Measurements from ENCODE around the gene NXN.
"Not testable (repeated sequence)": the region's sequence is repeated elsewhere in the genome, so short reads cannot be mapped to it uniquely, and the experiment has no call there.

Gene NXN

DNA sequence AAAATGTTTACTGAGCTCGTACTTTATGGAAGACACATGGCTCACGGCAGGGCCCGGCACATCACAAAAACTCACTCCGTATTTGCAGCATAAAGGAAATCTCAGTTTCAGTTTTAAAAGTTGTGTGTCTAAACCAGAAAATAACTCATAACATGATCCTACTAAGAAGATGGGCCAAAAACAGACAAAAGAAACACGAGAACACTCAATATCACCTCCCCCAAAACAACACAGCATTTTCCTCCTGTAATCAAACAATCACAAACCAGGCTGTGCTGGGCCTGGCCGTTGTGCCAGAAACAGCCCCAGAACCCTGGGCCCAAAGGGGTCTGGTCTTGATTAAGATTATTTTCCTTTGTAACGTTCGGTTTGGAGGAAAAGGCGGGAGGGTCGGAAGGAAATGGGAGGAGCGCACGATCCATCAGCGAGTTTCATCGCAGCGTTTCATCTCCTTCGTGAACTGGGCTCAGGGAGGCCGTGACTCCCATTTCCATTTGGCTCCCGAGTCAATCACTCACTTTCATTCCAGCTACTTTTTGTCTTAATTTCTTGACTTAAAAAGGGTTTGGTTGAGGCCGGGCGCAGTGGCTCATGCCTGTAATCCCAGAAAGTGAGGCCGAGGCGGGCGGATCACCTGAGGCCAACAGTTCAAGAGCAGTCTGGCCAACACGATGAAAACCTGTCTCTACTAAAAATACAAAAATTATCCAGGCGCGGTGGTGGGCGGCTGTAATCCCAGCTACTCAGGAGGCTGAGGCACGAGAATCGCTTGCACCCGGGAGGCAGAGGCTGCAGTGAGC is 61.4 kb downstream of the NXN start:
- no peak for DNase-seq (ENCODE audit: low read depth)

DNA sequence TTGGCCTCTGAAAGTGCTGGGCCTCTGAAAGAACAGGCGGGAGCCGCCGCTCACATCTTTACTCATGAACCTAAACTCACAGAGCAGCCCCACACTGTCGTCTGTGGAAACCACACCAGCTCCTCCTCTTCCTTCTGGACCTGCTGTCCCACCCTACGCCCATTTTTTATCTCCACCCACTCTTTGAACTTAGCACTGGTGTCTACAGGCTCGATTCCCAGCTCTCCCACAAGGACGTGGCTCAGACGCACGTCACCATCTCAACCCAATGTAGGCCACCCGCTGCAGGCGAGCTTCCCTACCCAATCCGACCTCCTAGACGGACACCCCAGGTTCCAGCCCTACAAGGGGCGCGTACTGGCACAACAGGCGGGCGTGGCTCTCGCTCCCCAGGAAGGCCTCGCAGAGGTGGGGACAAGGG is 62.2 kb downstream of the NXN start:
- no peak for DNase-seq (ENCODE audit: low read depth)

DNA sequence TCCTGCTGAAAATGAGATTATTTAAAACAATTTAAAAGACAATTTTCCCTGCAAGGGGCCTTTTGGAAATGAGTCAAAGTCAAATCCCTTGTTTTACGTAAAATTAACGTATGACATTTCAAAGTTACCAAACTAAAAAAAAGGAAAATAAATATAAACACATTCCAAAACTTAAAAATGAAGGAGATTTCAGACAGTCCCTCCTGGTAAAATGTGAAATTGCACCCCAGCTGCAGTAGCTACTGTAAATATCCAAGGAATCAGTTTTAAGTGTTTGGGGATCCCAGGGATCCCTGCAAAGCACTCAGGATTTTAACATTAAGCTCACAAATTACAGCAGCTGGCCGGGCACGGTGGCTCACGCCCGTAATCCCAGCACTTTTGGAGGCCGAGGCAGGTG is 63.3 kb downstream of the NXN start:
- no peak for DNase-seq (ENCODE audit: low read depth)

DNA sequence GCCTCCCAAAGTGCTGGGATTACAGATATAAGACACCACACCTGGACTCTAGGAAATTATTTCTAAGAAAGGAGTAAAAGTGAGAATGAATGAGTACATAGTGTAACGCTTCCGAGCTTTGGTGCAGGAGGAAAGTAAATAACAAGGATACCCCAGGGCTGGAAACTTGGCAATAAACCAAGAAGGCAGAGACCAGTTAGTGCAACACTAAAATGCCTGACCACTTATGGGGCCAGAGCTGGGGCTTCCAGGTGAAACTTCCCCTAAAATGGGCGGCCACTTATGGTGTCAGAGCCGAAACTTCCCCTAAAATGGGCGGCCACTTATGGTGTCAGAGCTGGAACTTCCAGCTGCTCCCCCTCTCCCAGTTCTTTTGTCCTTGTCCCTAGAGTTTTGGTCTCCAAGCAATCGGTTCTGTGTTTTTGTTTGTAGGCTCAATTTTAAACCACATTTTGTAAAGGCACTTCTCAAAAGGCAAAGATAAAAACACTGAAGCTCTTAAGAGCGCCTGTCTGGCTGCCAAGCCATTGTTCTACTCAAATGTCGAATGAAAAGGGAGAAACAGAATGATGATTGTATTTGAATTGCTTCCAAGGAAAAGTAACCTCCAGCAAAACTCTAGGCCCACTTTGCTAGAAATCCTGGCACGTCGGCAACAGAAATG is 63.9 kb downstream of the NXN start:
- DNase-seq (ENCODE audit: low read depth), result no peak

DNA sequence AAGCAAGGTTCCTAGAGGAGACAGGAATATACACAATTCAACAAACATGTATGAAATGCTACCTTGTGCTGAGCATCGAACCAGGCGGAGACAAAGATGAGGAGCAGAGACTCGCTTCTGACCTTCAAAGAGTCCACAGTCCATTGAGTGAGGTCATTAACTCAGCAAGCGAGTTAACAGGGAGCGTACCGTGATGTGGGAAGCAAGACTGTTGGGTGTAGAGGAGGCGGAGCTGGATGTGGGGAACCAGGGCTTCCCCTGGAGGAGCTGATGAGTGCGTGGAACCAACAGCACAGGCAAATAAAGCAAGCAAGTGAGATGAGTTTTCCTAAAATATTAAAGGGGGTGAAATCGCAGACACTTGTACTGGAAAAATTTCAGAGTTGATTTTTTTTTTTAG is 65.0 kb downstream of the NXN start:
- DNase-seq (ENCODE audit: low read depth), result no peak

DNA sequence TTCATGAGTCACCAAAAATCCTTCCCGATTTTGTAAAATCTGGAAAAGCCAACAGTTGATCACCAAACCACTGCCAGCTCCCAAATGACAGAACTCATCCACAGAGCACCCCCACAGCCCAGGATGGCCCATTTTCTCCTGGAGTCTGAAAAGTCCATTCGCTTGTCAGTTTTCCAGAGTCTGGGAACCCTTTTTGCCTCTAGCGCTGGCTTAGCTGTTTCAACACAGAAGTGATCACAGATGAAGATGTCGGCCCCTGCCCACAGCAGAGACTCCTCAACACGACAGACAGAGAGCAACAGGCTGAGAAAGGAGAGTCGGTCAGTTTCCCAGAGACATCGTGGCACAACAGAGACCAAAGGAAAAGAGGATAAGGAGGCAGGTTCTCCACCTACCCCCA is 66.4 kb downstream of the NXN start:
- DNase-seq (ENCODE audit: low read depth), result no peak

DNA sequence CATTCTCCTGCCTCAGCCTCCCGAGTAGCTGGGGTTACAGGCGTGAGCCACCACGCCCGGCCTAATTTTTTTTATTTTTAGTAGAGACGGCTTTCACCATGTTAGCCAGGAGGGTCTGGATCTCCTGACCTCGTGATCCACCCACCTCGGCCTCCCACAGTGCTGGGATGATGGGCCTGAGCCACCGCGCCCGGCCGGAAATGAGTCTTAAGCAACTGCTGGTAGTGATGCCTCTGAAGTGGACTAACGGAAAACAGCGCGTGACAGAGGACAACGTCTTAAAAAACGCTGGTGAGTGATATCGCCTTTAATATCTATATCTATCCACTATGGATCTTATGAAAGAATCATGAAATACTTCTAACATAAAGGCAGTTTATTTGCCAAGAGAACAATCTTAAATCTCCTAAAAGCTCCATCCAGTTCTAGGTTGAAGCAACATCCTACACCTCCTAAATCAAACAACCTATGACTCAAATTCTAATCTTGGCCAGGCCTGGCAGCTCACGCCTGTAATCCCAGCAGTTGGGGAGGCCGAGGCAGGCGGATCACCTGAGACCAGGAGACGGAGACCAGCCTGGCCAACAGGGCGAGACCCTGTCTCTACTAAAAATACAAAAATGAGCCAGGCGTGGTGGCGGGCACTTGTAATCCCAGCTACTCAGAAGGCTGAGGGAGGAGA is 69.8 kb downstream of the NXN start:
- DNase-seq (ENCODE audit: low read depth), result peak; percentile 74

DNA sequence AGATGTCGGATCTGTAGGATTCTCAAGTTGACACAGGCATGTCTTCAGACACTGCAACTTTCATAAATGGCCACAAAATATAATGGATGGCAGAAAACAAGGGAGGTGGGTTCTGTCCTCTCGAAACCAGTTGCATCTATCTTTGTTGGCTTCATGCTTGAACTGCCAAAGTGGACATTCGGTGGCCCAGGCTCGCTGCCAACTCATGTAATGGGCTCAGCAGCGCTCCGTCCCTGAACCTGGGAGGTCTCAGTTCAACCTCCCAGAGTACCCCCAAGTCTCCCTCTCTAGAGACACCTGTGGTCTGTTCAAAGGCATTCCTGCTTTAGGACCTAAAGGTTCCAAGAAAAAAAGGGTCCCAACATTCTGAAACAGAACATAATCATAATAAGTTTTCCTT is 71.9 kb downstream of the NXN start:
- no peak for DNase-seq (ENCODE audit: low read depth)

DNA sequence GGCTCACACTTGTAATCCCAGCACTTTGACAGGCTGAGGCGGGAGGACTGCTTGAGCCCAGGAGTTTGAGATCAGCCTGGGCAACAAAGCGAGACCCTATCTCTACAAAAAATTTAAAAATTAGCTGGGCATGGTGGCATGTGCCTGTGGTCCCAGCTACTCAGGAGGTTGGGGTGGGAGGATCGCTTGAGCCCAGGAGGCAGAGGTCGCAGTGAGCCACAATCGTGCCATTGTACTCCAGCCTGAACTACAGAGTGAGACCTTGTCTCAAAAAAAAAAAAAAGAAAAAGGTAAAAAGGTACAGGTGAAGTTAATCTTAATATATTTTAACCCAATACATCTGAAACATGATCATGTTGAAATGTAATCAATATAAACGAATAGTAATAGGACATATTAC is 73.9 kb downstream of the NXN start:
- DNase-seq (ENCODE audit: low read depth), result not testable (repeated sequence)

DNA sequence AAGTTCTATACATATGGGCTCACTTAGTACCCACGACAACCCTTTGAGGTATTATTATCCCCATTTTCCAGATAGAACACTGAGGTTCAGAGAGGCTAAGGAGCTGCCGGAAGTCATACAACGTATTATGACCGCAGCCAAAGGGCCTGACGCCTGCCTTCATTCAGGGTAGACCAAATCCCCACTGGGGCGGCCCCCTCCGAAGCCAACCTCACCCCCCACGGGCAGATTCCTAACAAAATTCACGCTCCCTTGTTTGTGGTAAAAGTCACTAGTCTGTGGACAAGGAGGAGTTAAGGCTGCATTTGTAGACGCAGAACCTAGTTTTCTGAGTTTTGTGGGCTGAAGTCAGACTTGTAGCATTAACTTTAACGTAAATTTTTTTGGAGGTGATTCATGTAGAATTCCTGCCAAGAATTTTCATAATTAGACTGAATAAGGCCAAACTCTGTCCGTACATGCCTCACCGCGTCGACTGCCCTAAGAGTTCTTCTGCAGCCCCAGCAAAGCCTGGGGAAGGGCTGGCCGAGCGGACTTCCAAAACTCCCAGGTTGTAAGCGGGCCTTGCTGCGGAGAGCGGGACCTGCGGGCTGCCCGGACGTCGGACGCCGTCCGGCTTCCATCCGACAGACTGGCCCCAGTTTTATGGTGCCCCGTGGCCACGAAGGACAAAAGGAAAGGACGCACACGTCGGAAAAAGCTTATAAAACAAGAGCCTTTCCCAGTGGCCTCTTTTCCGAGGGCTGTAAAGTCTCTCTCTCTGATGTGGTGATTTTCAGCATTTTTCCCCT is 75.7 kb downstream of the NXN start:
- peak; percentile 90 for DNase-seq (ENCODE audit: low read depth)

DNA sequence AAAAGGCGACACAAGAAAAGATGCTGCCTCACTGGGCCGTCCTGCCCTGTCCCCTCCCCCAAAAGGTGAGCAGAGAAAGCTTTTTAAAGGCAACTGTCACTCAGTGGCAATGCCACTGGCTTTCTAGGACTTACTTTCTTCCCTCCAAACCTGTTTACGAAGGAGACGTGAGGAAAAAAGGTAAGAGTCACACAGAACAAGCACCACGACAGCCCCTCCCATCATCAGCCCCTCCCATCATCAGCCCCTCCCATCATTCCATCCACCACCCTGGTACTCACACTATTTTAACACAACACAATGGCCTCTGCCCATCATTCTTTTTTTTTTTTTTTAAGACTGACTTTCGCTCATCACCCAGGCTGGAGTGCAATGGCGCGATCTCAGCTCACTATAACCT is 77.1 kb downstream of the NXN start:
- no peak for DNase-seq (ENCODE audit: low read depth)

DNA sequence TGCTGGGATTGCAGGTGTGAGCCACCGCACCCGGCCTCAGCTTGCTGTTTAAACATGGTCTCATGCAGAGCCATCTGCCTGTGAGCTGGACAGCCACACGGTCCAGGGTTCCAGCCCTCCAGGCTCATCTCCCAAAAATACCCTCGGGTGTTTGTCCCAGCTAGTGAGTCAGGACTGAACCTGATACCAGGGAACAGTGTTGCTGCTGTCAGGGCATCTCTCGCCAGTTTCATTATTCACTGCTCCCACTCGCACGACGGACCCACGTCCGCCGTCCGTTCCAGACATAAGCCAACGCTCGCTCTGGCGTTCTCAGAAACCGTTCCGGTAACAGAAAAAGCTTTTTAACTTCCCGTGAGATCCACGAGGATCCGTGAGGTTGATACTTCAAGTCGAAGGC is 77.6 kb downstream of the NXN start:
- DNase-seq (ENCODE audit: low read depth), result no peak

DNA sequence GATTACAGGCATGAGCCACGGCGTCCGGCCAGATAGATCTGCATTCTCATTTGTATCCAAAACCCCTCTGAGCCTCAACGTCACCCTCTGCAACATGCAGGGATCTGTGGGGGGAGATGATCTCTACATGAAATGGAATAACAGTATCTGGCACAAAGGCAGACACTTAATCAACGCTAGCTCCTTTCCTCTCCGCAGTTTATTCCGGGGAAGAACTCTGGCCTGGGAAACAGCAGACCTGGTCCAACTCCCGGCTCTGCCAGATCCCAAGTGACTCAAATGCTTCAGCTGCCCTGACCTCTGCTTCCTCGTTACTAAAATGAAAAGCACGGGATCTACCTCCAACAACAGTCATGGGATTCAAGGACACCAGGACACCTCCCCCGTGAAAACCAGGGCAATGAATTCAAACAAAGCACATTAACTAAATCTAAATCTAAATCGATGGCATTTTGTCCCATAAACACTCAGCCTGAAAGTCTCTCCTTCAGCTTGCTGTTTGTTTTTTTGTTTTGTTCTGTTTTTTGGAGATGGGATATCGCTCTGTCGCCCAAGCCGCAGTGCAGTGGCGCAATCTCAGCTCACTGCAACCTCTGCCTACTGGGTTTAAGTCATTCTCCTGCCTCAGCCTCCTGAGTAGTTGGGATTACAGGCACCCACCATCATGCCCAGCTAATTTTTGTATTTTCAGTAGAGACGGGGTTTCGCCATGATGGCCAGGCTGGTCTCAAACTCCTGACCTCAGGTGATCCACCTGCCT is 78.2 kb downstream of the NXN start:
- DNase-seq (ENCODE audit: low read depth), result peak; percentile 83

DNA sequence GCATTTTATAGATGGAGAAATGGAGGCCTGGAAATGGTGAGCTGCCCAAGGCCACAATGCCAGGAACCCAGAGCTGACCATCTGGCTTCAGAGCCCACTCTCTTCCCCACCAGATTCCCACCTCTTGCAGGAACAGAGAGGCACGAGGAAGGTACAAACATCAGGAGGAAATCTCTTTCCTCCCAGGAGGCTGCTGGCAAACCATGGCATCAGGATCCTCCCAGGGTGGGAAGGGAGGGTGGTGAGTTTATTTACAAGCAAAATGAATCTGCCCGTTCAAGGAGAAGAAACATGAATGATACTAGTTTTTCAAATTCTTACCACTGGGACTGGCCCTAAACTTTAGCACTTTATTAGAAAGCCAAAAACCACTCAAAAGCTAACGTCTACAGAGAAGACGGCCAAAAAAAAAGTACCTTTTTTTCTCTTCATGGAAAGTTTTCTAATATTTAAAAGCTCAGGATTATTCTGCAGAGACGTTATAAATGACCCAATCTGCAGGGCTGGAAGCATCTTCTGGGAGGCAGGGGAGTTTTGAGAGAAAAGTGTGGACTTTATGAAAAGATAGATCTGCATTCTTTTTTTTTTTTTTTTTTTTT is 79.1 kb downstream of the NXN start:
- DNase-seq (ENCODE audit: low read depth), result peak; percentile 32

DNA sequence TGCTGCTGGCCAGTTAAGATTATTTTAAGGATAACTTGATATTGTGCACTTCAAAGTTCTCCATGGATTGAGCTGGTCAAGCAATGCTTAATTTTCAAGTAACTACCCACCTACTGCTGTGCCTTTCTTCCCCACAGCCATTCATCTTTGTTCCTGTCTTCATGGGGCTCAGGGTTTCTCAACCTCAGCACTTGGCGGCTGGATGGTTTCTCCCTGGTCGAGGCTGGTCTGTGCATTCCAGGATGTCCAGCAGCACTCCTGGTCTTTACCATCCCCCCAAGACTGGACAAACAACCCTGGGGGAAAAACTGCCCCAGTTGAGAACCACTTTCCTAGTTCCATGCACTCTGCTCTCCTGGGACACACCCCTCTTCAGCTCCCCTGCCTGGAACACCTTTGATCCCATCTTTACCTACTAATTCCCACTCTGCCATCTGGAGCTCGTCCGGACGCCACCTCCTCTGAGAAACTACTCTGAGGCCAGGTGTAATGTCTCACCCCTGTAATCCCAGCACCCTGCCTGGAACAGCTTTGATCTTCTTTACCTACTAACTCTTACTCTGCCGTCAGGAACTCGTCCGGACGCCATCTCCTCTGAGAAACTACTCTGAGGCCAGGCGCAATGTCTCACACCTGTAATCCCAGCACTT is 81.5 kb downstream of the NXN start:
- DNase-seq (ENCODE audit: low read depth), result peak; percentile 30

DNA sequence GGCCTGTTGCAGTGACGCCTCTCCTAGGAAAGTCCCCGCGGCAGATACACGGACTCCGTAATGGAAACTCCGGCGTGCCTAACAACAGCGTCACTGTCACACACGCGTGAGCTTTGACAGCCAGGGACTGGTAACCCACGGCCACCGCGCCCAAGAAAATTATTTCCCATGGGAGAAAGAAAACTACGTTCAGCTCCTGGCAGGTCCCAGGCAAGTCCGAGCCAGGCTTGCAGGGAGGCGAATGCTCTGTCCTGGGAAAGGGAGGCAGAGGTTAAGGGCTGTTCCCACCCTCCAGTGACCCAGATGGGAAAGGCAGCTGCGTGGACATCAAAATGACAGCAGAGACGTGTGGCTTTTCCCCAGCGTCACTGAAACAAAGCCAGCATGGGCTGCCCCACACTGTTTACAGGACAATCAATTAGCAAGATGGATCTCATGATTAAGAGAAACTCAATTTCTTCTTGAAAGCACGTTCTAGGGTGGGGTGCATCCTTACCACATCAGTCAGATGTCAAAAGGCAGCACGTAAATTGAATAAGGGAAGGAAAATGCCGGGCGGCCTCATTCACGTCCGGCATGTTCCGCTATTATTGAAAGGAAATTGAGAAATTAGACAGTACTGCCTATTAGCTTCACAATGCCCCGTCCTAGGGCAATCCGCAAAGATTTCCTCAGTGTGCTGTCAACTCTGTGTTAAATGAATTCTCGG is 82.5 kb downstream of the NXN start:
- DNase-seq (ENCODE audit: low read depth), result no peak

DNA sequence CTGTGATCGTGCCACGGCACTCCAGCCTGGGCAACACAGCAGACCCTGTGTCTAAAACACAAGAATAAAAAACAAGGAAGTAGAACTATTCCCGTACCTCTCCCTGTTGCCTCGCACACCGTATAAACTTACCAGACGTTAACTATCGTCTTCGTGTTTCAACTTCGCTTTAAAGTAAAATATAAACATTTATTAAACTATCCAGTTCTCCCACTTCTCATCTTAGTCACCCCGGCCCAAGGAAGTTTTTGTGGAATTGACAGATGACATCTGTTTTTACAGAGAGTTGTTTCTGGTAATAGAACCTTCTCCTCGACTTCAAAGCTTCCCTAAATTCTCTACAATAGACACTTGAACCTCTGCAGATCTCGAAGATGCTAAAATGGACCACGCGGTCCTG is 83.1 kb downstream of the NXN start:
- DNase-seq (ENCODE audit: low read depth), result no peak

DNA sequence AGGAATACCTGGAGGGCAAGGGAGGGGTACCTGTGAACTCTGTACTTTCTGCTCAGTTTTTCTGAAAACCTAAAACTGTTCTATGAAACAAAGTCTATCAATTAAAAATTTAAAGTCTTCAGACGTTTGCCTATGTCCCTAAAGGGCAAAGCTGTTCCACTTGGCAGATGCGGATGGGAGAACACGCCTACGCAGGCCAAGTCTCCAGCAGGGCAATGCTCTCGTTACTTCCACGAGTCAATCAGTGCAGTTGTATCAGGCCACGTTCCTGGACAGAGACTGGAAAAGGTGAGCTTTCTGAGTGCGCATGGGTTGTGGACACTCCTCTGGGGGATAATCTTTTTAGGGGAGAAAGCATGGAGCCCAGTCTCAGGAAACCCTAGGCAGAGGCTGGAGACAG is 86.6 kb downstream of the NXN start:
- no peak for DNase-seq (ENCODE audit: low read depth)

DNA sequence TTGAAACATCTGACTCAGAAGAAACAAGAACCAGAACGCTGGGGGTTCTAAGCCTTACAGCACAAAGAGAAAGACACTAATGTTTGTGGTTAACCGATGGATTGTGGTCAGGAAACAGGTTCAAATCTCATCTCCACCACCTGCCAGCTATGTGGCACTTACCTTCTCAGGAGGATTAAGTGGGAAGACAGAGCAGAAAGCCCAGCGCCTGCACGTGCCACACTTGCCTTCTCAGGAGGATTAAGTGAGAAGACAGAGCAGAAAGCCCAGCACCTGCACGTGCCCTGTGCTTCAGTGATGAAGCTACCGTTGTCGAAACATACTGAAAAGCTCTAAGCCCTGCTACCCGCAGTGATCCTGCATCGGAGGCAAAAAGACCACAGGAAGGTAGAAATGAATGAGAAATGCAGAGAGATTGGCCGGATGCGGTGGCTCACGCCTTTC is 90.6 kb downstream of the NXN start:
- DNase-seq (ENCODE audit: low read depth), result peak; percentile 30

Measured in amniotic epithelial cell (primary cell).